SK-MEL-5 (cell line): Measurements from ENCODE around the gene GDAP2. TPM values are rescaled to one million over a fixed set of nuclear protein-coding genes. Genes with fewer than 3 reads are reported as not detected.

Experiments
- DNase-seq: peaks from one replicate; pipeline ENCODE4 v3.0.0-alpha.2; 2016; ENCODE audit warnings: low read depth, low spot score
- in situ Hi-C: cut with HindIII; loops from 2 replicates; pipeline ENCODE4 v1.10.0; 2016; ENCODE audit warnings: low sequenced_read_pairs, high pct_unique_total_duplicates, low pct_unique_long_range_greater_than_20kb
- total RNA-seq: library from RNA; depleted of rRNA; stranded (reverse); fragments of >200 nt; shearing (Covaris generic); gene quantifications from 2 replicates; pipeline ENCODE4 v1.2.3, GENCODE V29; 2014

Gene GDAP2
- total RNA-seq, 1 experiment from 2014 or later: 18.3 TPM

DNA sequence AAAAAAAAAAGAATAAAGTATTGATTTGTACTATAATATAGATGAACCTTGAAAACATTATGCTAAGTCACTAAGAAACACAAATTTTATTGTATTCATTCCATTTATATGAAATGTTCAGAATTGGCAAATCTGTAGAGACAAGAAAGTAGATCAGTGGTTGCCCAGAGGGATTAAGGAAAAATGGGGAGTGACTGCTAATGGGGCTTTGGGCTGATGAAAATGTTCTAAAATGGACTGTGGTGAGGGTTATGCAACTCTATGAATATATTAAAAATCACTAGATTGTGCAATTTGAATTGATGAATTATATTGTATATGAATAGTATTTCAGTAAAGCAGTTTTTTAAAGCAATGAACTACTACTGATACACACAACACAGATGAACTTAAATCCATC lies 10.0 kb downstream of the GDAP2 start:
- in situ Hi-C loops: no loop called here
- DNase-seq: no peak

- in situ Hi-C loops: no loop called here
- no peak for DNase-seq
These were observed 18.4 kb downstream of the GDAP2 start for GRCh38 chr1:117911051-117911450.

GRCh38 chr1:117905019-117905418 lies 24.4 kb downstream of the GDAP2 start:
- no peak for DNase-seq
- in situ Hi-C loops: no loop called here

DNA sequence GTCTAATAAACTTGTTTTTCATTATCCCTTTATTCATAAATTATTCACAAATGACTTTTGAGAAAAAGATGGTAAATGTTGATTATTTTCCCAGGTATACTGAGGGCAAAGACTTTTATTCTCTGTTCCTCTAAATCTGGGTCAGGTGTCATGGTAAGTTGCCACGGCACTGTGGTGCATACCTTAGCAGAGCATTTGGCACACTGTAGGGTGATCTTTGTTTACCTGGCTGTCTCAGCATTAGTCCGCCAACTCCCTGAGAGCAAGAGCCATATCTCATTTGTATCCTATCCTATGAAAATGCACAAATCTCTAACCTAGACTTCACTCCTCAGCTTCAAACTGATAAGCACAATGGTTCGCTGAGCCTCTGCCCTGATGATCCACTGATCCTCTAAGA lies 24.9 kb downstream of the GDAP2 start:
- DNase-seq: no peak
- in situ Hi-C loops: no loop called here

DNA sequence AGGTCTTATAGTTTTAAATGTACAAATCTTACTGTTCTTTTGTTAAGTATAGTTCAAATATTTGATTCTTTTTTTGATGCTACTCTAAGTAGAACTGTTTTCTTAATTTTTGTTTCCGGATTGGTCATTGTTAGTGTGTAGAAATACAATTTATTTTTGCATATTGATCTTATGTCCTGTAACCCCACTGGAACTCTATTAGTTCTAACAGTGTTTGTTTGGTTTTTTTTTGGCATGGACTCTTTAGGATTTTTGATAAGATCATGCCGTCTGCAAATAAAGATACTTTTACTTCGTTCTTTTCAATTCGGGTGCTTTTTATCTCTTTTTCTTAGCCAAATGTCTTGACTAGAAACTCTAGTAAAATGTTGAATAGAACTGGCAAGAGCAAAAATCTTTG lies 26.5 kb downstream of the GDAP2 start:
- no peak for DNase-seq
- in situ Hi-C loops: no loop called here

- DNase-seq: no peak
- in situ Hi-C loops: no loop called here
These were observed 29.6 kb downstream of the GDAP2 start for GRCh38 chr1:117899801-117900200.

DNA sequence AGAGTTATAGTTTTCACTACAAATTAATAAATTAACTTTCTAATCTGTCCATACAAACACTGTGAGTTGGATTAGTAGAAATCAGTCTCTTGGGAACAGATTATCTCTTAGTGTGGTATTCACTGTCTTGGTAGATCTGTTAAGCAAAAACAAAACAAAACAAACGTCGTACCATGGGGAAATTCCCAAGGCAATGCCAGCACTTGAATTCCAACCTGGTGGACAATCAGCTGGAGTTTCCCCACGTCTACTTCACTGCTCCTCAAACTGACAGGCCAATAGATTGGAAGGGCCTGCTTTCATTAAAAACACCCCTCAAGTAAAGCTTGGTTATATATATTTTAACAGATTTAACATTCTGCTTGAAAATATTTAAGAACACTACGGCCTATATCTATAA lies 31.9 kb downstream of the GDAP2 start:
- DNase-seq: no peak
- in situ Hi-C loops: no loop called here

DNA sequence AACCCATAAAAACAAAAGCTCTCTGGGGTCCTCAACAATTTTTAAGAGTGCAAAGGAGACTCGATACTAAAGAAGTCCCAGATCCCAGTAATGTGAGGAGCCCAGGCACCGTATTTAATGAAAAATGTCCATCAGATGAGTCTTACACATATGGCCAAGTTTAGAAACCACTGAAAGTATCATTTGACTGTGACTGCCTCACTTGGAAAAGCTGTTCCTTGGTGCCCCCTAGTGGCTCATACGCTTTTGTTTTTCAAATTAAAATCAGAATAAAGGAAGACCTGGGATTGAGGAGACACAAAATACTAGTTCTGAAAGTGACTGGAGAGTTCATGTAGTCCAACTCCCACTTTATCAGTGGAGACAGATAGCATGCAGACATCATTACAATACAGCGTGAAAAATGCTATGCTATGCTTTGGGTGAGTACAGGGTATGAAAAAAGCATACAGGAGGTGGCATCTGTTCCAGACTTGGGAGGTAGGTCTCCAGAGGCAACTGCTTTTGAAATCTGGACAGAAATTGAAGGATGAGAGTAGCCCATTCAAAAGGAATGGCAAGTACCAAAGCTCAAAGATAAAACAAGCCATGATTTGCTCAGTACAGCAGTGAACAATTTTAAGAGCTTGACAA lies 33.8 kb downstream of the GDAP2 start:
- peak; percentile 85 for DNase-seq
- in situ Hi-C loops: no loop called here

GRCh38 chr1:117894078-117894477 lies 35.3 kb downstream of the GDAP2 start:
- in situ Hi-C loops: no loop called here
- DNase-seq: no peak

DNA sequence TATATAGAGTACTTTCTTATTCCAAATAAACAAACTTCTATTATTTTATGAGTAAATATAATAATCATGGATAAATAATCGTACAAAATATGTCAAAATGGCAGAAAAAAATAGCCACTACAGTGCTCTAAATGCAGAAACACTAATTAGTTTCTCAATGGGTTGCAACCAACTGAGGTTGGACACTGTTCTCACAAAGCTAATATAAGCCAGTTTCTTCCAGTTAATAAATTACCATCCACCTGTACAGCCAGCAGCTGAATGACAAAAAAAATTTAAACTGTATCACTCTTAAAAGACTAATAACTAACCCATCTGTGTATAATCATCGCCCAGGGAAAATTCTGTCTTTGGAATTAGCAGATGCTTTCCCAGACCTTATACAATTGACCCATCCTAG lies 36.9 kb downstream of the GDAP2 start:
- in situ Hi-C loops: no loop called here
- DNase-seq: no peak

GRCh38 chr1:117890452-117890851 lies 39.0 kb downstream of the GDAP2 start:
- no peak for DNase-seq
- in situ Hi-C loops: no loop called here

GRCh38 chr1:117886101-117886795 lies 43.2 kb downstream of the GDAP2 start:
- no peak for DNase-seq
- in situ Hi-C loops: no loop called here

- in situ Hi-C loops: no loop called here
- DNase-seq: peak; percentile 52
These were observed 45.8 kb downstream of the GDAP2 start for GRCh38 chr1:117883616-117884015.

- in situ Hi-C loops: no loop called here
- no peak for DNase-seq
These were observed 50.1 kb downstream of the GDAP2 start for GRCh38 chr1:117879284-117879683.

DNA sequence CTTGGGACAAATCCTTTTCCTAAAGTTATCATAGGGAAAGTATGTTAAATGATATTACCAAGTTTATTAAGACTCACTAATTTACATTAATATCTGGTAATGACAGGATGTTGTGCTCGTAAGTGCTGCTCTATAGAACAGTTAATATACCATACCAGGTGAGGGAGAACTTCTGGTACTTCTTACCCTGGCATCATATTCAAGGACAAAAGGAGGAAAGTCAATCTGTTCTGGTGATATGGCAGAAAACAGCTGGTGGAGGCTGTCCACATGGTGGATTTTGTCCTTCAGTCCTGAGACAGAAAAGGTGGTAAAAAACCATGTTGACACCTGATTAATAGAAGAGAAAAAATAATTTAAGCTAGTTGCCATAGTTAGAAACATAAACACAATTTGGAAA lies 51.6 kb downstream of the GDAP2 start:
- DNase-seq: no peak
- in situ Hi-C loops: no loop called here

DNA sequence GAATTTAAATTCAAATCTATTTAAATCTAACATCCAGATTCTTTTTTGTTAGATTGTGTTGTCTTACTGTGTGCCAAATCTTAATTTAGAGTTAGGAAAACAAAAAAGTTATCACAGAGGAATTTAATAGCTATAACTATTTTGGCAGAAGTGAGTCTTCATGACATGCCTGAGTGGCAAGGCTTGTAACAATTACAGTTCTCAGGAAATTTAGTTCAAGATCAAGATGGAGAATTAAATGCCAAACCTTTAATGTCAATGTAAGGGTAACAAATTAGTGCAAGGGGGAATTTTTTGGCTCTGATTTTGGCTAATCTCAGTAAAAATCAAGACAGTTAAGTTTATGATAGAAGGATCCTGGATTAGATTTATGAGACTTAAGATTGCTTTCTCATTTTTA lies 58.4 kb downstream of the GDAP2 start:
- no peak for DNase-seq
- in situ Hi-C loops: no loop called here

DNA sequence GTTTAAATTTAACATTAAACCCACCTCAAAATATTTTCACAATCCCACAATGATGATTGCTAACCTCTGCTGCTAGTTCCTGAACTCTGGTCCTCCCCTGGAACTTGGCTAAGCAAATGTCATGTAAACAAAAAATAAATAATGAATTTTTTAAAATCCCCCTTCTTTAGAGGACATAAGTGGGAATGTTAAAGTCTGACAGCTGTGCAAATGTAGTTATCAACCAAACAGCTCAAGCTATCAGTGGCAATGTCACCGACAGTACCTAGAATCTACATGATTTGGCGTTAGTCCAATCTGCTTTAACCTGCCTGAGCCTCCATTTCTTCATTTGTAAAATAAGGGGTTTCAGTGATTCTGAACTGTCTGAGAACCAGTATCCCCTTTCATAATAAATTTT lies 67.7 kb downstream of the GDAP2 start:
- DNase-seq: no peak
- in situ Hi-C loops: no loop called here

- DNase-seq: no peak
- in situ Hi-C loops: no loop called here
These were observed 68.4 kb downstream of the GDAP2 start for GRCh38 chr1:117860896-117861610.

DNA sequence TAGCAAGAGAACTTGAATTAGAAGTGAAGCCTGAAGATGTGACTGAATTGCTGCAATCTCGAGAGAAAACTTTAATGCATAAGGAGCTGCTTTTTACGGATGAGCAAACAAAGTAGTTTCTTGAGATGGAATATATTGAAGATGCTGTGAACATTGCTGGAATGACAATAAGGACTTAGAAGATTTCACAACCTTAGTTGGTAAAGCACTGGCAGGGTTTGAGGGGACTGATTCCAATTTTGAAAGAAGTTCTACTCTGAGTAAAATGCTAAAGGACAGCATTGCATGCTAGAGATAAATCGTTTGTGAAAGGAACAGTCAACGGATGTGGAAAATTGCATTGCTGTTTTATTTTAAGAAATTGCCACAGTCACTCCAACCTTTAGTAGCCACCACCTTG lies 69.5 kb downstream of the GDAP2 start:
- in situ Hi-C loops: no loop called here

More for the DNA sequence above, 69.5 kb downstream of the GDAP2 start:
- no peak for DNase-seq
